ENCODE results near the gene WNT1.

The WNT1 gene

DNA sequence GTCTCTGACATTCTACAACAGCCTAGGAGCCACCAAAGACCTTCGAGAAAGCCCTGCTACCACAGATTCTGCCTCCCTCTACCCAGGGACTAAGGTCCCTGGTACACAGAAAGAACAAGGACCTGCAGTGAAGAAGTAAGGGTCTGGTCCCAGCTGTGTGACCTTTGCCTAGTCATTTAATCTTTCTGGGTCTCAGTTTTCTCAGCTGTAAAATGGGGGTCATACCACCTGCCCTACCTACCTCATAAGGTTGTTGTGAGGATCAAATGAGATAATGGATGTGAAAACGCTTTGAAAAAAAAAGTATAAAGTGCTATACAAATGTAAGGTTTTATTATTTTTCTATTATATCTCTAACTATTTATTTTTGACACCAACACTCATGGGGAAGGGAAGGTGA, 45.7 kb downstream of the WNT1 start:
- no peak overlapping the region for H3K18ac ChIP-seq (ENCODE audit: low read length)
- H2BK15ac ChIP-seq (ENCODE audit: low read length) = no peak overlapping the region
- H2BK5ac ChIP-seq (ENCODE audit: low read length) = no peak overlapping the region
- no peak overlapping the region for H2AFZ ChIP-seq (ENCODE audit: low read length)
- H4K91ac ChIP-seq (ENCODE audit: low read depth, low read length, poor library complexity) = no peak overlapping the region
- DNase-seq (ENCODE audit: low spot score) = no peak
- peaks cover 0 to 2% of the 10 kb centered on the region in 2 donors for H3K9me3 ChIP-seq (replicated peaks in 1 of 2; ENCODE audit: control insufficient read depth in 2 of 2, insufficient read depth in 1 of 2, low read depth in 1 of 2, low read length in 2 of 2)
- H3K79me1 ChIP-seq (ENCODE audit: low read depth, low read length) = peaks cover 1% of the 10 kb centered on the region
- H3K9ac ChIP-seq (ENCODE audit: low read depth, low read length, poor library complexity) = no peak overlapping the region
- no peak overlapping the region for H4K8ac ChIP-seq (ENCODE audit: low read depth, low read length)
- H3K27ac ChIP-seq (replicated peaks; ENCODE audit: low read length) = no peak overlapping the region
- H3K27me3 ChIP-seq (ENCODE audit: control insufficient read depth in 3 of 3, insufficient read depth in 3 of 3, low read depth in 1 of 3, low read length in 3 of 3) = no peaks in the 10 kb centered on the region
- H2BK12ac ChIP-seq (ENCODE audit: low read length) = no peak overlapping the region
- H3K36me3 ChIP-seq (replicated peaks in 1 of 2; ENCODE audit: control insufficient read depth in 2 of 2, insufficient read depth in 2 of 2, low read length in 2 of 2) = peaks cover 58 to 87% of the 10 kb centered on the region in 2 donors
- H3K4me1 ChIP-seq (ENCODE audit: control insufficient read depth in 2 of 2, insufficient read depth in 1 of 2, low read depth in 1 of 2, low read length in 2 of 2) = peaks cover 0 to 3% of the 10 kb centered on the region in 2 donors
- no peak overlapping the region for H3K14ac ChIP-seq (ENCODE audit: low read length)
- no peak overlapping the region for H3K23ac ChIP-seq (ENCODE audit: low read depth, low read length, poor library complexity)
- no peak overlapping the region for H2BK120ac ChIP-seq (ENCODE audit: low read depth, low read length)
- no peak overlapping the region for H3K4ac ChIP-seq (ENCODE audit: low read length)
- H3K4me3 ChIP-seq (ENCODE audit: low read length in 2 of 2) = no peak overlapping the region
- no peak overlapping the region for H3K4me2 ChIP-seq (ENCODE audit: insufficient read depth, low read length, poor library complexity, severe bottlenecking)
- H2AK5ac ChIP-seq (ENCODE audit: low read depth, low read length) = no peak overlapping the region
- no CpG with 5 or more reads among the region's 2 CpGs for WGBS, 2 donors (ENCODE audit: extremely low coverage in 2 of 2, insufficient read length in 2 of 2, insufficient replicate concordance in 1 of 2)

DNA sequence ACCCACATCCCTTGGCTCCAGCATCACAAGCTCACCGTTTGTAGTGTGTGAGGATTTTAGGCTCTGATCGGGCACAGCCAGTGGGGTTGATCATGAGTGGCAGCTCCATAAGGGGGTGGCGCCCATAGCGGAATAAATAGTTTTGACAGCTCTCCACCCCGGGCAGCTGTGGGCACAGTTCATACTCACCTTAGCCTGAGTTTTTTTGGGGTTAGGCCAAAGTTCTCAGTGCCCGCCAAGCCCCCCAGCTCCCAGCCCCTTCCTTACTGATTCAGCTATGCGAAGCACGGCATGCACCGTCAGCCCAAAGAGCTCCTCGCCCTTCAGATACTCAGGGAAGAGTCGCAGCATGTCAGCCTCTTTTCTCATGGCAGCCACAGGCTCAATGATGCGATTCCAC, 46.4 kb downstream of the WNT1 start:
- H3K4me1 ChIP-seq (ENCODE audit: control insufficient read depth in 2 of 2, insufficient read depth in 1 of 2, low read depth in 1 of 2, low read length in 2 of 2) = peaks cover 0 to under 1% of the 10 kb centered on the region in 2 donors
- no peak overlapping the region for H4K91ac ChIP-seq (ENCODE audit: low read depth, low read length, poor library complexity)
- no peak overlapping the region for H2AK5ac ChIP-seq (ENCODE audit: low read depth, low read length)
- no peak overlapping the region for H4K8ac ChIP-seq (ENCODE audit: low read depth, low read length)
- peaks cover 64 to 92% of the 10 kb centered on the region in 2 donors for H3K36me3 ChIP-seq (replicated peaks in 1 of 2; ENCODE audit: control insufficient read depth in 2 of 2, insufficient read depth in 2 of 2, low read length in 2 of 2)
- no peak overlapping the region for H2BK120ac ChIP-seq (ENCODE audit: low read depth, low read length)
- H3K18ac ChIP-seq (ENCODE audit: low read length) = no peak overlapping the region
- peaks cover 0 to 2% of the 10 kb centered on the region in 2 donors for H3K9me3 ChIP-seq (replicated peaks in 1 of 2; ENCODE audit: control insufficient read depth in 2 of 2, insufficient read depth in 1 of 2, low read depth in 1 of 2, low read length in 2 of 2)
- no peak overlapping the region for H3K14ac ChIP-seq (ENCODE audit: low read length)
- no peak overlapping the region for H3K4ac ChIP-seq (ENCODE audit: low read length)
- H3K23ac ChIP-seq (ENCODE audit: low read depth, low read length, poor library complexity) = no peak overlapping the region
- H3K27ac ChIP-seq (replicated peaks; ENCODE audit: low read length) = no peak overlapping the region
- no peak overlapping the region for H3K4me3 ChIP-seq (ENCODE audit: low read length in 2 of 2)
- H3K9ac ChIP-seq (ENCODE audit: low read depth, low read length, poor library complexity) = no peak overlapping the region
- no peak for DNase-seq (ENCODE audit: low spot score)
- no peak overlapping the region for H2BK5ac ChIP-seq (ENCODE audit: low read length)
- H2AFZ ChIP-seq (ENCODE audit: low read length) = no peak overlapping the region
- peaks cover 1% of the 10 kb centered on the region for H3K79me1 ChIP-seq (ENCODE audit: low read depth, low read length)
- no peaks in the 10 kb centered on the region for H3K27me3 ChIP-seq (ENCODE audit: control insufficient read depth in 3 of 3, insufficient read depth in 3 of 3, low read depth in 1 of 3, low read length in 3 of 3)
- H2BK12ac ChIP-seq (ENCODE audit: low read length) = no peak overlapping the region
- no CpG with 5 or more reads among the region's 12 CpGs for WGBS, 2 donors (ENCODE audit: extremely low coverage in 2 of 2, insufficient read length in 2 of 2, insufficient replicate concordance in 1 of 2)
- H3K4me2 ChIP-seq (ENCODE audit: insufficient read depth, low read length, poor library complexity, severe bottlenecking) = no peak overlapping the region
- no peak overlapping the region for H2BK15ac ChIP-seq (ENCODE audit: low read length)

DNA sequence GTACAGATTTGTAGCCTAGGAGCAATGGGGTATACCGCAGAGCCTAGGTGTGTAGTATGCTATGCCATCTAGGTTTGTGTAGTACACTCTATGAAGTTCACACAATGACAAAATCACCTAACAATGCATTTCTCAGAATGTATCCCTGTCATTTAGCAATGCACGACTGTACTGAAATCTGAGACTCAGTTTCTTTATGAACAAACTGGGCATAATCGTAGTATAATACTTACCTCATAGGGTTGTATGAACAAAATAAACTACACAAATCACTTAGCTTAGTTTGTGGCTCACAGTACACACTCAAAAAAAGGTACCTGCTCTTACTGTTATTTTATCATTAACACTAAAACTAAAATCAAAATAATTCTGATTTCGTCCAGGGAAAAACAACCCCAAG, 47.3 kb downstream of the WNT1 start:
- Histone ChIP-seq H4K8ac (ENCODE audit: low read depth, low read length) (no peak overlapping the region), H2AFZ (ENCODE audit: low read length) (no peak overlapping the region), H3K27ac (replicated peaks; ENCODE audit: low read length) (no peak overlapping the region), H3K23ac (ENCODE audit: low read depth, low read length, poor library complexity) (no peak overlapping the region), H2BK120ac (ENCODE audit: low read depth, low read length) (no peak overlapping the region), H3K18ac (ENCODE audit: low read length) (no peak overlapping the region), H3K4me2 (ENCODE audit: insufficient read depth, low read length, poor library complexity, severe bottlenecking) (no peak overlapping the region), H3K4ac (ENCODE audit: low read length) (no peak overlapping the region), H3K36me3 (replicated peaks in 1 of 2; ENCODE audit: control insufficient read depth in 2 of 2, insufficient read depth in 2 of 2, low read length in 2 of 2) (peaks cover 69 to 99% of the 10 kb centered on the region in 2 donors), H2AK5ac (ENCODE audit: low read depth, low read length) (no peak overlapping the region), H2BK12ac (ENCODE audit: low read length) (no peak overlapping the region), H3K9me3 (replicated peaks in 1 of 2; ENCODE audit: control insufficient read depth in 2 of 2, insufficient read depth in 1 of 2, low read depth in 1 of 2, low read length in 2 of 2) (peaks cover 0 to 2% of the 10 kb centered on the region in 2 donors), H3K4me1 (ENCODE audit: control insufficient read depth in 2 of 2, insufficient read depth in 1 of 2, low read depth in 1 of 2, low read length in 2 of 2) (no peaks in the 10 kb centered on the region), H3K79me1 (ENCODE audit: low read depth, low read length) (peaks cover 4% of the 10 kb centered on the region), H3K27me3 (ENCODE audit: control insufficient read depth in 3 of 3, insufficient read depth in 3 of 3, low read depth in 1 of 3, low read length in 3 of 3) (no peaks in the 10 kb centered on the region), H3K9ac (ENCODE audit: low read depth, low read length, poor library complexity) (no peak overlapping the region), H2BK5ac (ENCODE audit: low read length) (no peak overlapping the region), H3K14ac (ENCODE audit: low read length) (no peak overlapping the region), H4K91ac (ENCODE audit: low read depth, low read length, poor library complexity) (no peak overlapping the region), H3K4me3 (ENCODE audit: low read length in 2 of 2) (no peak overlapping the region), H2BK15ac (ENCODE audit: low read length) (no peak overlapping the region)
- no CpG with 5 or more reads among the region's 4 CpGs for WGBS, 2 donors (ENCODE audit: extremely low coverage in 2 of 2, insufficient read length in 2 of 2, insufficient replicate concordance in 1 of 2)
- no peak for DNase-seq (ENCODE audit: low spot score)

DNA sequence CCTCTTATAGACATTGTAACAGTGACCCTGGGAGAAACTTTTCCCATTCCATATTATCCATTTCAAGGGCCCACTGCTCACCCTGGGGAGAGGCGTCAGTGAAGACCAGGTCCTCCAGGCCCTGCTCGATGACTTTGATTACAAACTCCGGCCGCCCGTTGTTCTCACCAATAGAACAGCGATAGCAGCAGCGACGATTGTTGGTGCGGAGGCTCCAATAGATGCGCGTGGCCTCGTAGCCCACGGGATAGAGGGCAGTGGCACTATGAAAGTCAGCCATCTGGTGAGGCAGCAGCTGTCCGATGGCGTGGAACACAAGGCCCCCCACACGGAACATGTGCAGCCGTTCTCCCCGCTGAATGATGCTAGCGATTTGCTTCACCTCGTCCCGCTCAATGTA, 48.0 kb downstream of the WNT1 start:
- Histone ChIP-seq H3K4me2 (ENCODE audit: insufficient read depth, low read length, poor library complexity, severe bottlenecking) (no peak overlapping the region), H3K18ac (ENCODE audit: low read length) (no peak overlapping the region), H2BK12ac (ENCODE audit: low read length) (no peak overlapping the region), H3K4me1 (ENCODE audit: control insufficient read depth in 2 of 2, insufficient read depth in 1 of 2, low read depth in 1 of 2, low read length in 2 of 2) (no peaks in the 10 kb centered on the region), H3K27me3 (ENCODE audit: control insufficient read depth in 3 of 3, insufficient read depth in 3 of 3, low read depth in 1 of 3, low read length in 3 of 3) (no peaks in the 10 kb centered on the region), H3K4me3 (ENCODE audit: low read length in 2 of 2) (peak overlapping the region in 1 of 2 donors; percentile 5), H2BK120ac (ENCODE audit: low read depth, low read length) (no peak overlapping the region), H3K79me1 (ENCODE audit: low read depth, low read length) (peaks cover 4% of the 10 kb centered on the region), H4K8ac (ENCODE audit: low read depth, low read length) (no peak overlapping the region), H3K4ac (ENCODE audit: low read length) (no peak overlapping the region), H4K91ac (ENCODE audit: low read depth, low read length, poor library complexity) (no peak overlapping the region), H3K27ac (replicated peaks; ENCODE audit: low read length) (no peak overlapping the region), H3K9me3 (replicated peaks in 1 of 2; ENCODE audit: control insufficient read depth in 2 of 2, insufficient read depth in 1 of 2, low read depth in 1 of 2, low read length in 2 of 2) (peaks cover 0 to 2% of the 10 kb centered on the region in 2 donors), H2AK5ac (ENCODE audit: low read depth, low read length) (no peak overlapping the region), H2BK15ac (ENCODE audit: low read length) (no peak overlapping the region), H3K14ac (ENCODE audit: low read length) (no peak overlapping the region), H3K9ac (ENCODE audit: low read depth, low read length, poor library complexity) (no peak overlapping the region), H3K36me3 (replicated peaks in 1 of 2; ENCODE audit: control insufficient read depth in 2 of 2, insufficient read depth in 2 of 2, low read length in 2 of 2) (peaks cover 76 to 99% of the 10 kb centered on the region in 2 donors), H2AFZ (ENCODE audit: low read length) (no peak overlapping the region), H2BK5ac (ENCODE audit: low read length) (no peak overlapping the region), H3K23ac (ENCODE audit: low read depth, low read length, poor library complexity) (no peak overlapping the region)
- WGBS, 2 donors (ENCODE audit: extremely low coverage in 2 of 2, insufficient read length in 2 of 2, insufficient replicate concordance in 1 of 2) = no CpG with 5 or more reads among the region's 21 CpGs
- no peak for DNase-seq (ENCODE audit: low spot score)

All from neuronal stem cell (in vitro differentiated cells).